Caco-2 (cell line): ENCODE measurements around the gene ZC3H18. TPM values are rescaled to one million over a fixed set of nuclear protein-coding genes. Genes with fewer than 3 reads are reported as not detected.

Experiments
- BruUV-seq: library from RNA; stranded (reverse); fragments of 400-500 nt; replicated peaks from 2 replicates; lab custom pipeline; 2021; lab: Mats Ljungman, UMichigan
- CTCF ChIA-PET: fragments of 300-600 bp; sonication (Branson Sonifier 250); formaldehyde crosslinking; loops from one replicate; lab custom pipeline; 2022; ENCODE audit warnings: antibody characterized with exemption; lab: Charles Lee
- POLR2A ChIA-PET: fragments of 300-600 bp; sonication (Branson Sonifier 250); formaldehyde crosslinking; loops from one replicate; lab custom pipeline; 2022; ENCODE audit warnings: antibody characterized with exemption; lab: Charles Lee
- DNase-seq, 2 experiments: peaks; one replicate each; pipeline versions ENCODE4 v3.0.0 to v3.0.0-alpha.2; 2020 to 2022
- H3K27me3 ChIP-seq: replicated peaks from 2 replicates; pipeline ENCODE4 v1.6.0; 2011; ENCODE audit warnings: low read length; ENCODE audit not compliant: control insufficient read depth, insufficient read depth
- H3K36me3 ChIP-seq: 2 replicates; pipeline ENCODE4 v1.5.1; 2011; ENCODE audit warnings: low read length; ENCODE audit not compliant: control insufficient read depth, insufficient read depth
- H3K4me1 ChIP-seq: fragments of 250-450 bp; sonication (Bioruptor Pico); 2 replicates; pipeline ENCODE4 v1.5.1; 2020; ENCODE audit warnings: mild to moderate bottlenecking
- H3K4me3 ChIP-seq: 2 replicates; pipeline ENCODE4 v1.5.1; 2011; ENCODE audit warnings: low read depth, mild to moderate bottlenecking, control low read depth, low read length
- H3K9me3 ChIP-seq: fragments of 250-450 bp; sonication (Bioruptor Pico); 2 replicates; pipeline ENCODE4 v1.5.1; 2020; ENCODE audit warnings: mild to moderate bottlenecking, moderate library complexity
- H3K27ac Mint-ChIP-seq: one replicate; pipeline ENCODE4 v1.8.0; 2022; ENCODE audit warnings: mixed read lengths; ENCODE audit not compliant: unreplicated experiment
- H3K27me3 Mint-ChIP-seq: one replicate; pipeline ENCODE4 v1.8.0; 2022; ENCODE audit warnings: mixed read lengths; ENCODE audit not compliant: insufficient read depth, unreplicated experiment
- H3K36me3 Mint-ChIP-seq: one replicate; pipeline ENCODE4 v1.8.0; 2022; ENCODE audit warnings: mild to moderate bottlenecking, mixed read lengths; ENCODE audit not compliant: insufficient read depth, unreplicated experiment
- H3K4me1 Mint-ChIP-seq: one replicate; pipeline ENCODE4 v1.8.0; 2022; ENCODE audit warnings: low read depth, mixed read lengths; ENCODE audit not compliant: unreplicated experiment
- H3K4me3 Mint-ChIP-seq: one replicate; pipeline ENCODE4 v1.8.0; 2022; ENCODE audit warnings: mild to moderate bottlenecking, moderate library complexity, mixed read lengths; ENCODE audit not compliant: unreplicated experiment
- H3K9me3 Mint-ChIP-seq: one replicate; pipeline ENCODE4 v1.8.0; 2022; ENCODE audit warnings: mixed read lengths; ENCODE audit not compliant: unreplicated experiment
- intact Hi-C: fragments of 100-400 bp; cut with micrococcal nuclease; formaldehyde crosslinking; loops from one replicate; pipeline ENCODE4 v1.10.0; 2022; ENCODE audit not compliant: unreplicated experiment
- total RNA-seq: library from RNA; stranded (reverse); gene quantifications from 2 replicates; pipeline ENCODE4 v1.2.3, GENCODE V29; 2022
- TF ChIP-seq, protein P1 (sequence below), 2 experiments: fragments of 200-600 bp in 1 of 2; IDR thresholded peaks; 1 replicate in 1 of 2; 2 replicates in 1 of 2; pipeline versions ENCODE4 v1.5.1 to v1.8.0; 2011 to 2022; ENCODE audit warnings: antibody characterized with exemption in 1 of 2, control low read depth in 1 of 2, inconsistent platforms in 1 of 2, low read depth in 1 of 2, low read length in 1 of 2, mild to moderate bottlenecking in 1 of 2, moderate library complexity in 1 of 2; ENCODE audit not compliant: insufficient read depth in 1 of 2, severe bottlenecking in 1 of 2, unreplicated experiment in 1 of 2

ZC3H18 gene
- total RNA-seq, 1 experiment from 2014 or later, result 82.0 TPM

DNA sequence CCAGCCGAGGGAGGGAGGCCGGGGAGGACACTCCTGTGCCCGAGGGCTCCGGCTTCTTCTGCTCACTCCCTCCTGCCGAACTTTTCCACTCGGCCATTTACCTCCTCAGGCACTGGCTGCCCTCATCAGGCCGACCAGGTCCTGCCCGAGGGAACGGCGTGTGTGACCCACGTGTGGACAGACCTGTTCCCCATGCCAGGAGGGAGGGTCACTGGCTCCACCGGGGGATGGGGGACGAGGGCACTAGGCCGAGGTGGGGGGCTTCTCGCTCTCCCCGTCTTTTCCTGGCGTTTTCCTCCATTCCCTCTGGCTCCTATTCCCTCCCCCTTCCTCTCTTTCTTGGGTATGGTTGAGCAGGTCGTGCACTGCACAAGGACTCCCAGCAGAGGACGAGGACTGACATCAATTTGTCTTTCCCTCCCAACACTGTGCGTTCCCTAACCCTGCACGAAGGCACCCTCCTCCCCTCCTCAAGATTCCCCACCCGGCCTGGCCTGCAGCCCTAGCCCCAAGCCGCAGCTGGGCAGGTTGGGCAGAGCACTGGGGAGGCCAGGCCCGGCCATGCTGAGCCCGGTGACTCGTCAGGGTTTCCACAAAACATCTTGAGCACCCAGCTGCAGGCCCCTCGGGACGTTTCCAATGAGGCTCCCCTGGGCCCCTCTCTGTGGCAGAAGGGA, 64.9 kb downstream of the ZC3H18 start:
- CTCF ChIA-PET, result no interaction called here
- no peak overlapping the region for H3K4me3 ChIP-seq

DNA sequence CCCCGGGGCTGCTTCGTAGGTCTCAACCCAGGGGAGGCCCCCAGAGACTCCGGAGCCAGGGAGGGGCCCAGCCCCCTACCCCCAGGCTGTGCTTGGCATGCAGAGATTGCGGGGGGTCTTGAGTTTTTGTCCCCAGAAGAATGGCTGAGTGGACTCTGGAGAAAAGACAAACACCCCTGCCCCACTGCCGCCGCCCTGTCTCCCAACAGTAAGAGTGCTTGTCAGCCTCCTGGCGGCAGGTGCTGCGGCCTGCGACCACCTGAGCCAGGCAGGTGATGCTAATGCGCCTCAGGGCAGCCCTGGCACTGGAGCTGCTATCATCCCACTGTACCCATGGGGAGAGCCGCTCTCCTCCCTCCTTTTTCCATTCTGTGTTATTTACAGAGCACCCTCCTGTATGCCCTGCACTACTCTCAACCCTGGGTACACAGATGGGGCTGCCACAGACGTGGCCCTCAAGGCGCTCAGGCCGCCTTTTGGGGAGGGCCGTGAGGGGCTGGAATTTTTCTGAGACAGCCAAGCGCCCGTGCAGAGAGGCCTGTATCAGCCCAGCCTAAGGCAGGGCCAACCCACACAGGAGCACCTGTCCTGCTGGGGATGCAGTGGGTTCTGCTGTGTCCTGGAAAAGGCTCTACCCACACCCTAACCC, 65.6 kb downstream of the ZC3H18 start:
- Histone ChIP-seq H3K9me3 (no peaks in the 10 kb centered on the region), H3K4me3 (no peak overlapping the region), H3K4me1 (peaks cover 12% of the 10 kb centered on the region; the same call in 1 of the 2 replicates), H3K27me3 (no peaks in the 10 kb centered on the region), H3K36me3 (0 out of 2 replicates have a peak, but pooled peaks cover 1% of the 10 kb centered on the region)
- no peak for DNase-seq
- no peaks in the 10 kb centered on the region for H3K9me3 Mint-ChIP-seq
- H3K4me3 Mint-ChIP-seq, result no peak overlapping the region
- intact Hi-C loops, result no loop called here
- CTCF ChIA-PET, result interaction anchor here (0.6 kb wide), 1 partner anchor 180 kb away, joined by 4 read pairs; no protein-coding TSS in a partner anchor
- POLR2A ChIA-PET, result no interaction called here
- TF ChIP-seq, protein P1, sequence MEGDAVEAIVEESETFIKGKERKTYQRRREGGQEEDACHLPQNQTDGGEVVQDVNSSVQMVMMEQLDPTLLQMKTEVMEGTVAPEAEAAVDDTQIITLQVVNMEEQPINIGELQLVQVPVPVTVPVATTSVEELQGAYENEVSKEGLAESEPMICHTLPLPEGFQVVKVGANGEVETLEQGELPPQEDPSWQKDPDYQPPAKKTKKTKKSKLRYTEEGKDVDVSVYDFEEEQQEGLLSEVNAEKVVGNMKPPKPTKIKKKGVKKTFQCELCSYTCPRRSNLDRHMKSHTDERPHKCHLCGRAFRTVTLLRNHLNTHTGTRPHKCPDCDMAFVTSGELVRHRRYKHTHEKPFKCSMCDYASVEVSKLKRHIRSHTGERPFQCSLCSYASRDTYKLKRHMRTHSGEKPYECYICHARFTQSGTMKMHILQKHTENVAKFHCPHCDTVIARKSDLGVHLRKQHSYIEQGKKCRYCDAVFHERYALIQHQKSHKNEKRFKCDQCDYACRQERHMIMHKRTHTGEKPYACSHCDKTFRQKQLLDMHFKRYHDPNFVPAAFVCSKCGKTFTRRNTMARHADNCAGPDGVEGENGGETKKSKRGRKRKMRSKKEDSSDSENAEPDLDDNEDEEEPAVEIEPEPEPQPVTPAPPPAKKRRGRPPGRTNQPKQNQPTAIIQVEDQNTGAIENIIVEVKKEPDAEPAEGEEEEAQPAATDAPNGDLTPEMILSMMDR (IDR thresholded peaks at IDR 0.05; ENCODE audit: insufficient read depth in 1 of 2, low read depth in 1 of 2, low read length in 1 of 2, severe bottlenecking in 1 of 2, unreplicated experiment in 1 of 2), result no peak
- BruUV-seq, result no TSS peak
- H3K27me3 Mint-ChIP-seq, result no peaks in the 10 kb centered on the region
- peaks cover 86% of the 10 kb centered on the region for H3K36me3 Mint-ChIP-seq
- H3K4me1 Mint-ChIP-seq, result no peaks in the 10 kb centered on the region
- no peak overlapping the region for H3K27ac Mint-ChIP-seq

More for the DNA sequence above, 64.9 kb downstream of the ZC3H18 start:
- Histone ChIP-seq H3K36me3 (0 out of 2 replicates have a peak, but pooled peaks cover 1% of the 10 kb centered on the region), H3K9me3 (no peaks in the 10 kb centered on the region), H3K4me1 (peaks cover 12% of the 10 kb centered on the region; the same call in 1 of the 2 replicates), H3K27me3 (no peaks in the 10 kb centered on the region)
- POLR2A ChIA-PET, result no interaction called here
- no peak for DNase-seq
- Mint-ChIP-seq H3K27ac (no peak overlapping the region), H3K27me3 (no peaks in the 10 kb centered on the region), H3K4me1 (no peaks in the 10 kb centered on the region), H3K4me3 (peak overlapping the region; percentile 18), H3K9me3 (no peaks in the 10 kb centered on the region), H3K36me3 (peaks cover 86% of the 10 kb centered on the region)
- no TSS peak for BruUV-seq
- TF ChIP-seq, protein P1 (IDR thresholded peaks at IDR 0.05; ENCODE audit: insufficient read depth in 1 of 2, low read depth in 1 of 2, low read length in 1 of 2, severe bottlenecking in 1 of 2, unreplicated experiment in 1 of 2), result peak; percentile 11 to 14
- intact Hi-C loops, result no loop called here

GRCh38 chr16:88636488-88637265, 66.5 kb downstream of the ZC3H18 start:
- no TSS peak for BruUV-seq
- Mint-ChIP-seq H3K36me3 (peaks cover 79% of the 10 kb centered on the region), H3K27ac (no peak overlapping the region), H3K4me3 (no peak overlapping the region), H3K4me1 (no peaks in the 10 kb centered on the region), H3K9me3 (no peaks in the 10 kb centered on the region), H3K27me3 (no peaks in the 10 kb centered on the region)
- Histone ChIP-seq H3K27me3 (no peaks in the 10 kb centered on the region), H3K4me3 (no peak overlapping the region), H3K4me1 (peaks cover 12% of the 10 kb centered on the region; the same call in 1 of the 2 replicates), H3K36me3 (no peaks in the 10 kb centered on the region), H3K9me3 (no peaks in the 10 kb centered on the region)
- intact Hi-C loops, result no loop called here
- POLR2A ChIA-PET, result interaction anchor here (0.7 to 1.0 kb wide), 2 partner anchors 8 to 10 kb away, joined by 4 read pairs; no protein-coding TSS in a partner anchor
- DNase-seq, result no peak
- CTCF ChIA-PET, result interaction anchor here (0.6 to 1.3 kb wide), 6 partner anchors 10 to 830 kb away, joined by 3 to 10 read pairs (median 4); partner anchors contain the start of gene MVD
- TF ChIP-seq, protein P1 (IDR thresholded peaks at IDR 0.05; ENCODE audit: insufficient read depth in 1 of 2, low read depth in 1 of 2, low read length in 1 of 2, severe bottlenecking in 1 of 2, unreplicated experiment in 1 of 2), result no peak
